Measurements from ENCODE around the gene MAP4K2.

The MAP4K2 gene

GRCh38 chr11:64835616-64836447 lies 32.8 kb upstream of the MAP4K2 start:
- no peaks in the 10 kb centered on the region for H3K79me2 ChIP-seq (ENCODE audit: low read length)
- H3K9ac ChIP-seq (ENCODE audit: low read length), result no peak overlapping the region
- no peak for DNase-seq
- H3K27me3 ChIP-seq (replicated peaks; ENCODE audit: insufficient read depth, low read length), result no peaks in the 10 kb centered on the region
- H3K4me2 ChIP-seq (ENCODE audit: low read depth, low read length), result no peak overlapping the region
- H3K4me3 ChIP-seq (ENCODE audit: low read length), result no peak overlapping the region
- H3F3A ChIP-seq (ENCODE audit: insufficient read depth, low read length), result no peaks in the 10 kb centered on the region
- no peaks in the 10 kb centered on the region for H3K36me3 ChIP-seq (replicated peaks; ENCODE audit: insufficient read depth, low read length)
- H2AFZ ChIP-seq (ENCODE audit: low read length), result no peak overlapping the region
- H3K9me3 ChIP-seq (replicated peaks; ENCODE audit: insufficient read depth, low read length), result no peaks in the 10 kb centered on the region
- no peaks in the 10 kb centered on the region for H3K4me1 ChIP-seq (ENCODE audit: low read length)
- H4K20me1 ChIP-seq (ENCODE audit: insufficient read depth, low read length), result no peaks in the 10 kb centered on the region
- no peak overlapping the region for H3K27ac ChIP-seq (ENCODE audit: low read length)
- H3K9me2 ChIP-seq (replicated peaks; ENCODE audit: insufficient read depth, low read length), result no peaks in the 10 kb centered on the region
- TF ChIP-seq CTCF (IDR thresholded peaks at IDR 0.05; ENCODE audit: low read length) (no peak), EZH2 (optimal IDR thresholded peaks at IDR 0.05; ENCODE audit: low read depth, low read length) (no peak), EZH2phosphoT487 (IDR thresholded peaks at IDR 0.05; ENCODE audit: low read length) (no peak)

- Histone ChIP-seq H4K20me1 (ENCODE audit: insufficient read depth, low read length) (no peaks in the 10 kb centered on the region), H3K27ac (ENCODE audit: low read length) (no peak overlapping the region), H3K9me3 (replicated peaks; ENCODE audit: insufficient read depth, low read length) (no peaks in the 10 kb centered on the region), H2AFZ (ENCODE audit: low read length) (no peak overlapping the region), H3K9ac (ENCODE audit: low read length) (no peak overlapping the region), H3K27me3 (replicated peaks; ENCODE audit: insufficient read depth, low read length) (no peaks in the 10 kb centered on the region), H3K4me3 (ENCODE audit: low read length) (no peak overlapping the region), H3K36me3 (replicated peaks; ENCODE audit: insufficient read depth, low read length) (no peaks in the 10 kb centered on the region), H3K4me2 (ENCODE audit: low read depth, low read length) (no peak overlapping the region), H3F3A (ENCODE audit: insufficient read depth, low read length) (no peaks in the 10 kb centered on the region), H3K4me1 (ENCODE audit: low read length) (no peaks in the 10 kb centered on the region), H3K79me2 (ENCODE audit: low read length) (no peaks in the 10 kb centered on the region), H3K9me2 (replicated peaks; ENCODE audit: insufficient read depth, low read length) (no peaks in the 10 kb centered on the region)
- TF ChIP-seq EZH2 (optimal IDR thresholded peaks at IDR 0.05; ENCODE audit: low read depth, low read length) (no peak), CTCF (IDR thresholded peaks at IDR 0.05; ENCODE audit: low read length) (no peak), EZH2phosphoT487 (IDR thresholded peaks at IDR 0.05; ENCODE audit: low read length) (no peak)
- no peak for DNase-seq
Observed at GRCh38 chr11:64834723-64835615, 32.0 kb upstream of the MAP4K2 start.

DNA sequence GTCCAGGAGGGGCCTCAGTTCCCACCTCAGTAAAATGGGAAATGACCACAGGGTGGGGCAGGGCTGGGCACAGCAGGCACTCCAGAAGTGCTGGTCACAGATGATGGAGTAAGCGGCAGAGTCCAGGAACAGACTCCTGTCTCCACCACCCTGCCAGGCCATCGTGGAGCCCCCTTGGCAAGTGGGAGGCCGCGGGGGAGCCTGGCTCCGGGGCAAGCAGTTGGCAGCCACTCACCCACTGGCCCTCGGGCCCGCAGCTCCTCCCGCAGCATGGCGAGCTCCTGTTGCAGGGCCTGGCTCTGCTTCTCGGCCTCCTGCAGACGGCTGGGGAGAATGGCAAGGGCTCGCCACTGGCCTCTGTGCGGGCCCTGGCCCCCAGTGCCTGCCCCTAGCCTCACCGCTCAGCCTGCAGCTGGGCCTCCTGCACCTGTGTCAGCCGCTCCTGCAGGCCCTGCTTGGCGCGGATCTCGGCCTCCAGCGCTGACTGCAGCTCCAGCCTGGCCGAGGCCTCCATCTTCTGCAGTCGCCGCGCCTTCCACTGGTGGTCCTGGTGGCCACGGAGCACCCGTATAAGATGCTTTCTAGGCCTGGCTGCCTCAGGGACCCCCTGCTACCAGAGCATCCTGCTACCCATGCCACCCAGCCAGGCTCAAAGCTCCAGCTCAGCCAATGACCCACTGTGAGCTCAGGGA lies 31.2 kb upstream of the MAP4K2 start:
- H3K36me3 ChIP-seq (replicated peaks; ENCODE audit: insufficient read depth, low read length), result no peaks in the 10 kb centered on the region
- no peaks in the 10 kb centered on the region for H3K79me2 ChIP-seq (ENCODE audit: low read length)
- H3K9me3 ChIP-seq (replicated peaks; ENCODE audit: insufficient read depth, low read length), result no peaks in the 10 kb centered on the region
- no peak for TF ChIP-seq CTCF (IDR thresholded peaks at IDR 0.05; ENCODE audit: low read length)
- TF ChIP-seq EZH2 (optimal IDR thresholded peaks at IDR 0.05; ENCODE audit: low read depth, low read length), result no peak
- no peak for TF ChIP-seq EZH2phosphoT487 (IDR thresholded peaks at IDR 0.05; ENCODE audit: low read length)
- H3K9ac ChIP-seq (ENCODE audit: low read length), result no peak overlapping the region
- DNase-seq, result no peak
- no peak overlapping the region for H3K27ac ChIP-seq (ENCODE audit: low read length)
- H3K4me1 ChIP-seq (ENCODE audit: low read length), result no peaks in the 10 kb centered on the region
- no peaks in the 10 kb centered on the region for H3K9me2 ChIP-seq (replicated peaks; ENCODE audit: insufficient read depth, low read length)
- H3K27me3 ChIP-seq (replicated peaks; ENCODE audit: insufficient read depth, low read length), result no peaks in the 10 kb centered on the region
- H4K20me1 ChIP-seq (ENCODE audit: insufficient read depth, low read length), result no peaks in the 10 kb centered on the region
- no peaks in the 10 kb centered on the region for H3F3A ChIP-seq (ENCODE audit: insufficient read depth, low read length)
- H3K4me3 ChIP-seq (ENCODE audit: low read length), result no peak overlapping the region
- no peak overlapping the region for H3K4me2 ChIP-seq (ENCODE audit: low read depth, low read length)
- H2AFZ ChIP-seq (ENCODE audit: low read length), result no peak overlapping the region

Measured in MM.1S (cell line).